ENCODE data around the gene TRIP13.

The TRIP13 gene

DNA sequence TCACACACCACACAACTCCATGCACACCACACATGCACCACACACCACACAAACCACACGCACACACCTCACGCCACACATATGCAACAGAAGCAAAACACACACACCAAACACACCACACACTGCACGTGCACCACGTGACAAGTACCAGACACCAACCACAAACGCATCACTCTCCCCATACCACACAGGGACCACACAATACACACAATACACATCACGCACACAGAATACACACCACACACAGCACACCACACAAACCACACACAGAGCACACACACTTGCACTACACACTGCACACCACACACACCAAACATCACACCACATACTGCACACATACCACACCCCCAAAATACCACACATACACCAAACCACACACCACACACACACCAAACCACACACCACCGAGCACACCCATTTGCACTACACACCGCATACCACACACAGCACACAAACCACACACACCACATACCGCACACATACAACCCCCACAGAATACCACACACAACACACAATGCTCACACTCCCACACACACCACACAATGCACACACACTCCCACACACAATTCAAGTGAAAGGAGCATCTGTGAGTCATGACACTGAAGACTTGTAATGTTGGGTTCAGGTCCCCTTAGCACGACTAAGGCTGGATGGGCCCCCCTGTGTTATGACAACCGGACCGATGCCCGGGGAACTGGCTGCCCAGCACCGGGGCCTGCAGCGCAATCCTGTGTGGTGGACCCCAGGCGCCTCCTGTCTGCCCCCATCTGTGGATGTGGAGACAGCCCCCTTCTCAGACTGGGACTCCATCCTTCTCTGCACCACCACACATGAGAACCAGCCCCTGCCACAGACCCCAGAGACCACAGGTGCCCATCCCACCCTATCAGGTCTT is 35.9 kb upstream of the TRIP13 start:
- no peaks in the 10 kb centered on the region for H3K36me3 ChIP-seq (replicated peaks; ENCODE audit: low read depth, low read length)

DNA sequence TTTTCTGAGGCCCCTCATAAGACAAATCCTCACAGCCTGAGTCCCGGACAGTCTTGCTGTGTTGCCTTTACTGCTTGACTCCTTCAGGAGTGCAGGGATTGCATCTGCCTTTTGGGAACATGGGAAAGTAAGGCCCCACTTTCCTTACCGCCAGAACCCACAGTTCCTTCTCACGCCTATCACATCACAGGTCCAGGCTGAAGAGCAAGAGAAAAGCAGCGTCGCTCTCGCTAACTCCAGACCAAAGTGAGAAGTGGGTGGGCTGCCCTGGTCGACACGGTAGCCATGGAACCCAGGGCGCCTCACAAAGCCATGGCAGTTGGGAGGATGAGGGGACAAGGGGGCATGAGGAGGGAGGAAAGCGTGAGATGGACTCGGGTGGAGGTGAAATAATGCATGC is 34.0 kb upstream of the TRIP13 start:
- no peaks in the 10 kb centered on the region for H3K27me3 ChIP-seq (ENCODE audit: low read depth, low read length)
- H3K9me3 ChIP-seq (ENCODE audit: insufficient read depth, low read length) = no peaks in the 10 kb centered on the region
- H3K4me1 ChIP-seq (ENCODE audit: low read length) = no peaks in the 10 kb centered on the region
- H4K20me1 ChIP-seq (ENCODE audit: insufficient read depth, low read length) = no peaks in the 10 kb centered on the region
- H2AFZ ChIP-seq (ENCODE audit: low read depth, low read length) = no peak overlapping the region
- no peak overlapping the region for H3K27ac ChIP-seq (ENCODE audit: low read length)
- no peak overlapping the region for H3K9ac ChIP-seq (ENCODE audit: low read length)
- H3K4me3 ChIP-seq (ENCODE audit: low read length) = no peak overlapping the region
- H3K36me3 ChIP-seq (replicated peaks; ENCODE audit: low read depth, low read length) = no peaks in the 10 kb centered on the region
- H3K79me2 ChIP-seq (ENCODE audit: low read length) = no peaks in the 10 kb centered on the region
- TF ChIP-seq, protein P1, sequence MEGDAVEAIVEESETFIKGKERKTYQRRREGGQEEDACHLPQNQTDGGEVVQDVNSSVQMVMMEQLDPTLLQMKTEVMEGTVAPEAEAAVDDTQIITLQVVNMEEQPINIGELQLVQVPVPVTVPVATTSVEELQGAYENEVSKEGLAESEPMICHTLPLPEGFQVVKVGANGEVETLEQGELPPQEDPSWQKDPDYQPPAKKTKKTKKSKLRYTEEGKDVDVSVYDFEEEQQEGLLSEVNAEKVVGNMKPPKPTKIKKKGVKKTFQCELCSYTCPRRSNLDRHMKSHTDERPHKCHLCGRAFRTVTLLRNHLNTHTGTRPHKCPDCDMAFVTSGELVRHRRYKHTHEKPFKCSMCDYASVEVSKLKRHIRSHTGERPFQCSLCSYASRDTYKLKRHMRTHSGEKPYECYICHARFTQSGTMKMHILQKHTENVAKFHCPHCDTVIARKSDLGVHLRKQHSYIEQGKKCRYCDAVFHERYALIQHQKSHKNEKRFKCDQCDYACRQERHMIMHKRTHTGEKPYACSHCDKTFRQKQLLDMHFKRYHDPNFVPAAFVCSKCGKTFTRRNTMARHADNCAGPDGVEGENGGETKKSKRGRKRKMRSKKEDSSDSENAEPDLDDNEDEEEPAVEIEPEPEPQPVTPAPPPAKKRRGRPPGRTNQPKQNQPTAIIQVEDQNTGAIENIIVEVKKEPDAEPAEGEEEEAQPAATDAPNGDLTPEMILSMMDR (IDR thresholded peaks at IDR 0.05; ENCODE audit: low read depth, low read length) = no peak
- no peak for TF ChIP-seq EZH2phosphoT487 (IDR thresholded peaks at IDR 0.05; ENCODE audit: low read depth)
- H3K4me2 ChIP-seq (ENCODE audit: low read length) = no peak overlapping the region

More for the DNA sequence above, 35.9 kb upstream of the TRIP13 start:
- Histone ChIP-seq H3K9ac (ENCODE audit: low read length) (no peak overlapping the region), H3K27me3 (ENCODE audit: low read depth, low read length) (no peaks in the 10 kb centered on the region), H3K9me3 (ENCODE audit: insufficient read depth, low read length) (no peaks in the 10 kb centered on the region), H2AFZ (ENCODE audit: low read depth, low read length) (no peak overlapping the region), H4K20me1 (ENCODE audit: insufficient read depth, low read length) (no peaks in the 10 kb centered on the region), H3K4me1 (ENCODE audit: low read length) (no peaks in the 10 kb centered on the region), H3K79me2 (ENCODE audit: low read length) (no peaks in the 10 kb centered on the region), H3K4me3 (ENCODE audit: low read length) (no peak overlapping the region), H3K4me2 (ENCODE audit: low read length) (no peak overlapping the region), H3K27ac (ENCODE audit: low read length) (no peak overlapping the region)
- no peak for TF ChIP-seq EZH2phosphoT487 (IDR thresholded peaks at IDR 0.05; ENCODE audit: low read depth)
- TF ChIP-seq, protein P1 (IDR thresholded peaks at IDR 0.05; ENCODE audit: low read depth, low read length) = no peak

DNA sequence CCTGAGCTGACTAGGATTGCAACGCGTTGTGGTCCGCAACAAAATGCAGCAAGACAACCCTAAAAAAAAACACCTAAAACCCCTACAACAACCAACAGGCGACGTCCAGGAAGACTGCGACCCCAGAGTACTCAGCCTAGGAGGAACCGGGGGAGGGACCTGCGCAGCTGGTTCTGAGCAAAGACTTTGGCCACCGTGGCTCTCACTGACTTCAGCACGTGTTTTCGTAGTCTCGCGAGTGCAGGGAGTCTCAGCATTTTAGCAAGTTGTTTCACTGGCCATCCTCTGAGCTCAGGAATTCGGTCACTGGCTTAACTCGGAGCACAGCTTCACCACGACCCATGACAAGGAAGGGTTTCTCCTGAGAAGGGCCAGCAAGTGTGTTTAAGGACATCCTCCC is 33.3 kb upstream of the TRIP13 start:
- no peak for TF ChIP-seq EZH2phosphoT487 (IDR thresholded peaks at IDR 0.05; ENCODE audit: low read depth)
- TF ChIP-seq, protein P1 (IDR thresholded peaks at IDR 0.05; ENCODE audit: low read depth, low read length) = no peak
- no peaks in the 10 kb centered on the region for H3K27me3 ChIP-seq (ENCODE audit: low read depth, low read length)
- no peak overlapping the region for H2AFZ ChIP-seq (ENCODE audit: low read depth, low read length)
- no peaks in the 10 kb centered on the region for H4K20me1 ChIP-seq (ENCODE audit: insufficient read depth, low read length)
- H3K9me3 ChIP-seq (ENCODE audit: insufficient read depth, low read length) = no peaks in the 10 kb centered on the region
- H3K9ac ChIP-seq (ENCODE audit: low read length) = no peak overlapping the region
- no peaks in the 10 kb centered on the region for H3K79me2 ChIP-seq (ENCODE audit: low read length)
- H3K27ac ChIP-seq (ENCODE audit: low read length) = no peak overlapping the region
- H3K4me2 ChIP-seq (ENCODE audit: low read length) = no peak overlapping the region
- no peaks in the 10 kb centered on the region for H3K36me3 ChIP-seq (replicated peaks; ENCODE audit: low read depth, low read length)
- no peaks in the 10 kb centered on the region for H3K4me1 ChIP-seq (ENCODE audit: low read length)
- no peak overlapping the region for H3K4me3 ChIP-seq (ENCODE audit: low read length)

DNA sequence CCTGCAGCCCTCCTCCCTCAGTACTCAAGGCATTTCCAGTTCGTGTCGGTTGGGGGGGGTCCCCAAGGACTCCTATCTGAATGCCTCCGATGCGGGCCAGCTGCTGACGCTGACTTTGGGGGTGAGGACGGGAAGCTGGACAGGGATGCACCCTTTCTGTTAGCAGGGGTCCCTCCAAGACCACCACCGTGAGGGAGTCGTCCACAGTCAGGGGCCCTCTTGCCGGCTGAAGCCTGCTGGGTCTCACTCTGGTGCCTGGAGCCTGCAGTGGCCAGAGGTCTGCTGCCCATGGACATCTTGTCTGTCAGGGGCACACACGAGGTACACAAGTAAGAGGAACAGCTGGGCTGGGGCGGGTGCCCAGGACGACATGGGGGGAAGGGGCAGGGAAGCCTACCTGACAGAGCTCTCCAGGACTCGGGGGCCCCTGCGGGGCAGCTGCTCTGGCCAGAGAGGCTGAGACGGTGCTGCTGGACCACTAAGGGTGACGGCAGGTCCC is 32.8 kb upstream of the TRIP13 start:
- H3K36me3 ChIP-seq (replicated peaks; ENCODE audit: low read depth, low read length) = no peaks in the 10 kb centered on the region
- H3K27ac ChIP-seq (ENCODE audit: low read length) = no peak overlapping the region
- H3K4me2 ChIP-seq (ENCODE audit: low read length) = no peak overlapping the region
- no peaks in the 10 kb centered on the region for H3K27me3 ChIP-seq (ENCODE audit: low read depth, low read length)
- H3K4me1 ChIP-seq (ENCODE audit: low read length) = no peaks in the 10 kb centered on the region
- H2AFZ ChIP-seq (ENCODE audit: low read depth, low read length) = no peak overlapping the region
- H3K9ac ChIP-seq (ENCODE audit: low read length) = no peak overlapping the region
- H4K20me1 ChIP-seq (ENCODE audit: insufficient read depth, low read length) = no peaks in the 10 kb centered on the region
- no peaks in the 10 kb centered on the region for H3K9me3 ChIP-seq (ENCODE audit: insufficient read depth, low read length)
- H3K4me3 ChIP-seq (ENCODE audit: low read length) = no peak overlapping the region
- TF ChIP-seq EZH2phosphoT487 (IDR thresholded peaks at IDR 0.05; ENCODE audit: low read depth) = no peak
- TF ChIP-seq, protein P1 (IDR thresholded peaks at IDR 0.05; ENCODE audit: low read depth, low read length) = no peak
- H3K79me2 ChIP-seq (ENCODE audit: low read length) = no peaks in the 10 kb centered on the region
